ENCODE measurements around the gene SLC16A8.

SLC16A8 gene

DNA sequence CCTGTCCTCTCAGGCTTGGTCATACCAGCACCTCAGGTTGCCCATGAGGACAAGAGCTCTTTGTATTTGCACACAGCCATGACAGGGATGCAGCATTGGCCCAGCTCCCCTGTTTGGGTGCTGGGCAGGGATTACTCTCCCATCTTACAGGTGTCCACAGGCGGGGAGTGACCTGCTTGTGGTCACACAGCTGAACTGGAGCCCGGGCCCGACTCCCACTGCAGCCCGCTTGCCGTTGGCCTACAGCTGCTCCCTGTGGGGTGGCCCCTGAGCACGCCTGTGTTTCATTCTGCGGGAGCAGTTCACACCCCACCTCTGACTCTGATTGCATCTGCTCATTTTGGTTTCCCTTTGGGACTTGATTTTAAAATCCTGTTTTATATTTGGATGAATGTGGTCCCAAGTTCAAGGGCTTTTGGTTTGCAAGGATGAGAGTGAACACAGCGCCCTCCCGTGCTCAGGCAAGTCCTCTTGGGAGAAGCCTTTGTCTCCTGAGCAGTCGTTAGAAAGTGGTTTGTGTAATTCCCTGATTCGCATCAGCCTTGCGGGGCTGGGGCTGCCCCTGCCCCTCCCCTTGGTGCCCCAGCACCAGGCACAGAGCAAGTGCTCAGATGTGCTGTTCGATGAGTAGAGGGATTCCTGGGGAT is 17.5 kb downstream of the SLC16A8 start:
- H3K27me3 ChIP-seq (ENCODE audit: insufficient read depth, low read length, poor library complexity) = peaks cover 4% of the 10 kb centered on the region
- no peak overlapping the region for H3K4me3 ChIP-seq (ENCODE audit: low read depth in 1 of 2, low read length in 2 of 2)
- H3K9me3 ChIP-seq (ENCODE audit: insufficient read depth, low read length, severe bottlenecking) = no peaks in the 10 kb centered on the region
- H4K20me1 ChIP-seq (ENCODE audit: insufficient read depth, low read length) = no peaks in the 10 kb centered on the region
- ATAC-seq (ENCODE audit: insufficient read depth, low read depth) (no peak), DNase-seq (no peak)
- H3K27ac ChIP-seq (ENCODE audit: low read length) = no peak overlapping the region
- H3K36me3 ChIP-seq (ENCODE audit: insufficient read depth, low read length) = no peaks in the 10 kb centered on the region
- TF ChIP-seq, protein P1, sequence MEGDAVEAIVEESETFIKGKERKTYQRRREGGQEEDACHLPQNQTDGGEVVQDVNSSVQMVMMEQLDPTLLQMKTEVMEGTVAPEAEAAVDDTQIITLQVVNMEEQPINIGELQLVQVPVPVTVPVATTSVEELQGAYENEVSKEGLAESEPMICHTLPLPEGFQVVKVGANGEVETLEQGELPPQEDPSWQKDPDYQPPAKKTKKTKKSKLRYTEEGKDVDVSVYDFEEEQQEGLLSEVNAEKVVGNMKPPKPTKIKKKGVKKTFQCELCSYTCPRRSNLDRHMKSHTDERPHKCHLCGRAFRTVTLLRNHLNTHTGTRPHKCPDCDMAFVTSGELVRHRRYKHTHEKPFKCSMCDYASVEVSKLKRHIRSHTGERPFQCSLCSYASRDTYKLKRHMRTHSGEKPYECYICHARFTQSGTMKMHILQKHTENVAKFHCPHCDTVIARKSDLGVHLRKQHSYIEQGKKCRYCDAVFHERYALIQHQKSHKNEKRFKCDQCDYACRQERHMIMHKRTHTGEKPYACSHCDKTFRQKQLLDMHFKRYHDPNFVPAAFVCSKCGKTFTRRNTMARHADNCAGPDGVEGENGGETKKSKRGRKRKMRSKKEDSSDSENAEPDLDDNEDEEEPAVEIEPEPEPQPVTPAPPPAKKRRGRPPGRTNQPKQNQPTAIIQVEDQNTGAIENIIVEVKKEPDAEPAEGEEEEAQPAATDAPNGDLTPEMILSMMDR (IDR thresholded peaks at IDR 0.05; ENCODE audit: borderline replicate concordance, extremely low read depth, low read length, poor library complexity, severe bottlenecking) = no peak
- TF ChIP-seq EZH2 (IDR thresholded peaks at IDR 0.05; ENCODE audit: borderline replicate concordance, low read depth, low read length, severe bottlenecking) = no peak
- no peak overlapping the region for H3K9ac ChIP-seq (ENCODE audit: low read depth, low read length)
- H3K4me2 ChIP-seq (ENCODE audit: insufficient read depth, low read length) = no peak overlapping the region
- H3K79me2 ChIP-seq (ENCODE audit: insufficient read depth, low read length) = no peaks in the 10 kb centered on the region
- H2AFZ ChIP-seq (ENCODE audit: low read depth, low read length) = no peak overlapping the region
- H3K4me1 ChIP-seq (ENCODE audit: insufficient read depth, low read length) = no peaks in the 10 kb centered on the region

DNA sequence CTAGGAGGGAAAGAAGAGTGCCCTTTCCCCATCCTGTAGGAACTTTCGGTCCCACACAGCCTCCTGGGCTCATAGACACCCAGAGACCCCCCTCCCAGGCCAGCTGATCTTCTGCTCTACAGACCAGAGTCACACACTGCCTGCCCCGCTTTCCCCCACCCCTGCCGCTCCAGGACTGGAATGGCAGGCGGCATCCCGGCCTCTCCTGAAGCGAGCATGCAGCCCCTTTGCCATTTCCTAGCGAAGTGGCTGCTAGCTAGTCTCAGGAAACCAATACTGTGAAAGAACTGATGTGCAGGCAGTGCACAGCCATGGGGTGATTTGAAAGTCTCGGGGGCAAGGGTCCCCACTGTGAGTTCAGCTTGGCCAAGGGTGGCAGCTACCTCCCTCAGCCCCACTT is 18.4 kb downstream of the SLC16A8 start:
- Histone ChIP-seq H3K9ac (ENCODE audit: low read depth, low read length) (no peak overlapping the region), H3K27ac (ENCODE audit: low read length) (no peak overlapping the region), H3K36me3 (ENCODE audit: insufficient read depth, low read length) (no peaks in the 10 kb centered on the region), H3K4me2 (ENCODE audit: insufficient read depth, low read length) (no peak overlapping the region), H3K4me3 (ENCODE audit: low read depth in 1 of 2, low read length in 2 of 2) (no peak overlapping the region), H3K79me2 (ENCODE audit: insufficient read depth, low read length) (no peaks in the 10 kb centered on the region), H4K20me1 (ENCODE audit: insufficient read depth, low read length) (no peaks in the 10 kb centered on the region), H3K27me3 (ENCODE audit: insufficient read depth, low read length, poor library complexity) (peaks cover 4% of the 10 kb centered on the region), H3K4me1 (ENCODE audit: insufficient read depth, low read length) (no peaks in the 10 kb centered on the region), H2AFZ (ENCODE audit: low read depth, low read length) (no peak overlapping the region), H3K9me3 (ENCODE audit: insufficient read depth, low read length, severe bottlenecking) (no peaks in the 10 kb centered on the region)
- ATAC-seq (ENCODE audit: insufficient read depth, low read depth) (no peak), DNase-seq (no peak)
- TF ChIP-seq EZH2 (IDR thresholded peaks at IDR 0.05; ENCODE audit: borderline replicate concordance, low read depth, low read length, severe bottlenecking) = no peak
- TF ChIP-seq, protein P1 (IDR thresholded peaks at IDR 0.05; ENCODE audit: borderline replicate concordance, extremely low read depth, low read length, poor library complexity, severe bottlenecking) = no peak

DNA sequence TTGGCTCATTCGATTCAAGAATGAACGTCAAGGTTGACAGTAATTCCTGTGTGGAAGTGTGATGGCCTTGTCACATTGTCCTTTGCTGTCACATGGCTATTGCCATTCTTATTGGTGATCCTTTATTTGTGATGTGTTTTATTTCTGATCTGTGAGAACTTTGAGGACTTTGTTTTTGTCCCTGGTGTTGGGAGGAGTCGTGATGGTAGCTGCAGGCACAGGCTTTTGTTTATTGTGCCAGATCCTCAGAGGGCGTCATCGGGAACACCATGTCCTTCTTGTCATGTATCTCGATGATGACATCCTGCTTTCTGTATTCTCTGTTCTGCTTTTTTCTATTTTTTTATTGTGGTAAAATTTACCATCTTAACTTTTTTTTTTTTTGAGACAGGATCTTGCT is 21.2 kb downstream of the SLC16A8 start:
- no peak overlapping the region for H2AFZ ChIP-seq (ENCODE audit: low read depth, low read length)
- no peaks in the 10 kb centered on the region for H4K20me1 ChIP-seq (ENCODE audit: insufficient read depth, low read length)
- no peaks in the 10 kb centered on the region for H3K9me3 ChIP-seq (ENCODE audit: insufficient read depth, low read length, severe bottlenecking)
- H3K27ac ChIP-seq (ENCODE audit: low read length) = no peak overlapping the region
- no peaks in the 10 kb centered on the region for H3K79me2 ChIP-seq (ENCODE audit: insufficient read depth, low read length)
- H3K27me3 ChIP-seq (ENCODE audit: insufficient read depth, low read length, poor library complexity) = peaks cover 7% of the 10 kb centered on the region
- no peak overlapping the region for H3K9ac ChIP-seq (ENCODE audit: low read depth, low read length)
- H3K4me2 ChIP-seq (ENCODE audit: insufficient read depth, low read length) = no peak overlapping the region
- H3K36me3 ChIP-seq (ENCODE audit: insufficient read depth, low read length) = no peaks in the 10 kb centered on the region
- DNase-seq = no peak
- ATAC-seq (ENCODE audit: insufficient read depth, low read depth) = no peak
- H3K4me3 ChIP-seq (ENCODE audit: low read depth in 1 of 2, low read length in 2 of 2) = no peak overlapping the region
- TF ChIP-seq, protein P1 (IDR thresholded peaks at IDR 0.05; ENCODE audit: borderline replicate concordance, extremely low read depth, low read length, poor library complexity, severe bottlenecking) = no peak
- no peak for TF ChIP-seq EZH2 (IDR thresholded peaks at IDR 0.05; ENCODE audit: borderline replicate concordance, low read depth, low read length, severe bottlenecking)
- no peaks in the 10 kb centered on the region for H3K4me1 ChIP-seq (ENCODE audit: insufficient read depth, low read length)

Measured in DND-41 (cell line).